NAMALWA (cell line): ENCODE measurements around the gene FAM120C.

Experiments
- DNase-seq: peaks from one replicate; pipeline ENCODE4 v3.0.0-alpha.2; 2015; ENCODE audit warnings: low spot score

The FAM120C gene

GRCh38 chrX:54157561-54157960, 25.5 kb downstream of the FAM120C start:
- DNase-seq: no peak

- DNase-seq: no peak
Observed at GRCh38 chrX:54134269-54134668, 48.8 kb downstream of the FAM120C start.

- no peak for DNase-seq
Observed at GRCh38 chrX:54116391-54116790, 66.7 kb downstream of the FAM120C start.

GRCh38 chrX:54093571-54093970, 89.5 kb downstream of the FAM120C start:
- DNase-seq: no peak

- no peak for DNase-seq
Observed at GRCh38 chrX:54093159-54093558, 89.9 kb downstream of the FAM120C start.

- no peak for DNase-seq
Observed at GRCh38 chrX:54090880-54091279, 92.2 kb downstream of the FAM120C start.

- no peak for DNase-seq
Observed at GRCh38 chrX:54089191-54089590, 93.9 kb downstream of the FAM120C start.

GRCh38 chrX:54087661-54088060, 95.4 kb downstream of the FAM120C start:
- DNase-seq: no peak

GRCh38 chrX:54085666-54086065, 97.4 kb downstream of the FAM120C start:
- DNase-seq: no peak

- DNase-seq: no peak
Observed at GRCh38 chrX:54076903-54077302, 106.2 kb downstream of the FAM120C start.

- DNase-seq: no peak
Observed at GRCh38 chrX:54074826-54075225, 108.2 kb downstream of the FAM120C start.

GRCh38 chrX:54067766-54068165, 115.3 kb downstream of the FAM120C start:
- no peak for DNase-seq

- no peak for DNase-seq
Observed at GRCh38 chrX:54066841-54067240, 116.2 kb downstream of the FAM120C start.

- DNase-seq: no peak
Observed at GRCh38 chrX:54064564-54064963, 118.5 kb downstream of the FAM120C start.

GRCh38 chrX:54063361-54063760, 119.7 kb downstream of the FAM120C start:
- DNase-seq: no peak

- DNase-seq: no peak
Observed at GRCh38 chrX:54049801-54050200, 133.3 kb downstream of the FAM120C start.

GRCh38 chrX:54048412-54048811, 134.6 kb downstream of the FAM120C start:
- no peak for DNase-seq

- no peak for DNase-seq
Observed at GRCh38 chrX:54045563-54046228, 137.4 kb downstream of the FAM120C start.

GRCh38 chrX:54044877-54045338, 138.1 kb downstream of the FAM120C start:
- no peak for DNase-seq

GRCh38 chrX:54044126-54044876, 138.8 kb downstream of the FAM120C start, which contains the start of gene PHF8:
TSS of gene PHF8 (minus strand) at chrX:54044473. CDS start at chrX:54042728, 1,745 bp downstream.
- peak; percentile 96 for DNase-seq

- peak; percentile 37 for DNase-seq
Observed at GRCh38 chrX:54043541-54044125, 139.4 kb downstream of the FAM120C start.

GRCh38 chrX:54043056-54043455, 140.0 kb downstream of the FAM120C start:
- DNase-seq: peak; percentile 26

GRCh38 chrX:54042609-54043021, 140.4 kb downstream of the FAM120C start:
- DNase-seq: peak; percentile 68
